Ectodermal cell (in vitro differentiated cells): ENCODE measurements around the gene TK2.

Experiments used
- H3K27ac ChIP-seq: 2 replicates; pipeline ENCODE4 v1.7.0; 2013; ENCODE audit warnings: mild to moderate bottlenecking, low read depth, low read length; ENCODE audit not compliant: insufficient read depth, poor library complexity, severe bottlenecking
- H3K27me3 ChIP-seq: 2 replicates; pipeline ENCODE4 v1.7.0; 2013; ENCODE audit warnings: mild to moderate bottlenecking, low read length; ENCODE audit not compliant: insufficient read depth, control insufficient read depth, poor library complexity, severe bottlenecking
- H3K36me3 ChIP-seq: one replicate; pipeline ENCODE4 v1.7.0; 2013; ENCODE audit warnings: low read length; ENCODE audit not compliant: control insufficient read depth, insufficient read depth
- H3K4me1 ChIP-seq: one replicate; pipeline ENCODE4 v1.7.0; 2013; ENCODE audit warnings: low read length; ENCODE audit not compliant: control insufficient read depth, insufficient read depth
- H3K4me3 ChIP-seq: 2 replicates; pipeline ENCODE4 v1.7.0; 2013; ENCODE audit warnings: low read depth, low read length, control low read depth; ENCODE audit not compliant: insufficient read depth
- H3K9me3 ChIP-seq: 2 replicates; pipeline ENCODE4 v1.7.0; 2013; ENCODE audit warnings: mild to moderate bottlenecking, low read length, moderate library complexity; ENCODE audit not compliant: control insufficient read depth
- WGBS, 2 experiments: methylation state at CpG; one replicate each; pipeline ENCODE4 v1.1.7; 2013; ENCODE audit warnings: missing lambda C conversion rate in 2 of 2; 5-methylcytosine and 5-hydroxymethylcytosine counted together

The TK2 gene

GRCh38 chr16:66513111-66513723 lies 36.7 kb downstream of the TK2 start:
- WGBS, 2 experiments: 88 to 92% methylated on average over 8 of the region's 8 CpGs
- no peak overlapping the region for H3K4me3 ChIP-seq
- peaks cover 28% of the 10 kb centered on the region for H3K4me1 ChIP-seq
- no peaks in the 10 kb centered on the region for H3K9me3 ChIP-seq
- H3K27me3 ChIP-seq: no peaks in the 10 kb centered on the region
- no peaks in the 10 kb centered on the region for H3K36me3 ChIP-seq
- no peak overlapping the region for H3K27ac ChIP-seq

GRCh38 chr16:66512272-66513110 lies 37.4 kb downstream of the TK2 start:
- Histone ChIP-seq H3K27me3 (no peaks in the 10 kb centered on the region), H3K9me3 (no peaks in the 10 kb centered on the region), H3K4me3 (no peak overlapping the region), H3K36me3 (no peaks in the 10 kb centered on the region), H3K4me1 (peaks cover 28% of the 10 kb centered on the region), H3K27ac (no peak overlapping the region)
- 85 to 86% methylated on average over 15 of the region's 15 CpGs for WGBS, 2 experiments

- Histone ChIP-seq H3K9me3 (no peaks in the 10 kb centered on the region), H3K4me3 (no peak overlapping the region), H3K4me1 (peaks cover 25% of the 10 kb centered on the region), H3K36me3 (no peaks in the 10 kb centered on the region), H3K27ac (peak overlapping the region; percentile 13), H3K27me3 (no peaks in the 10 kb centered on the region)
- WGBS, 2 experiments: 29 to 31% methylated on average over 13 of the region's 13 CpGs
Observed at GRCh38 chr16:66511602-66512271, 38.2 kb downstream of the TK2 start.

GRCh38 chr16:66510711-66511601 lies 39.0 kb downstream of the TK2 start:
- Histone ChIP-seq H3K27me3 (no peaks in the 10 kb centered on the region), H3K27ac (peak overlapping the region; percentile 13), H3K9me3 (no peaks in the 10 kb centered on the region), H3K36me3 (no peaks in the 10 kb centered on the region), H3K4me3 (no peak overlapping the region), H3K4me1 (peaks cover 23% of the 10 kb centered on the region)
- 81 to 82% methylated on average over 12 of the region's 12 CpGs for WGBS, 2 experiments

- H3K9me3 ChIP-seq: no peaks in the 10 kb centered on the region
- WGBS, 2 experiments: 91 to 92% methylated on average over 5 of the region's 5 CpGs
- no peaks in the 10 kb centered on the region for H3K27me3 ChIP-seq
- no peaks in the 10 kb centered on the region for H3K36me3 ChIP-seq
- peaks cover 23% of the 10 kb centered on the region for H3K4me1 ChIP-seq
- H3K4me3 ChIP-seq: no peak overlapping the region
- H3K27ac ChIP-seq: no peak overlapping the region
Observed at GRCh38 chr16:66510298-66510697, 39.6 kb downstream of the TK2 start.

- Histone ChIP-seq H3K27me3 (no peaks in the 10 kb centered on the region), H3K36me3 (no peaks in the 10 kb centered on the region), H3K4me3 (no peak overlapping the region), H3K4me1 (peaks cover 23% of the 10 kb centered on the region), H3K9me3 (no peaks in the 10 kb centered on the region), H3K27ac (no peak overlapping the region)
- 89 to 93% methylated on average over 5 of the region's 5 CpGs for WGBS, 2 experiments
Observed at GRCh38 chr16:66509576-66509975, 40.3 kb downstream of the TK2 start.

- Histone ChIP-seq H3K27me3 (no peaks in the 10 kb centered on the region), H3K27ac (no peak overlapping the region), H3K4me3 (no peak overlapping the region), H3K4me1 (peaks cover 23% of the 10 kb centered on the region), H3K9me3 (no peaks in the 10 kb centered on the region), H3K36me3 (no peaks in the 10 kb centered on the region)
- WGBS, 2 experiments: 90 to 96% methylated on average over 8 to 9 of the region's 9 CpGs
Observed at GRCh38 chr16:66508914-66509496, 40.9 kb downstream of the TK2 start.

GRCh38 chr16:66508248-66508913 lies 41.5 kb downstream of the TK2 start:
- H3K9me3 ChIP-seq: no peaks in the 10 kb centered on the region
- 91 to 95% methylated on average over 7 of the region's 7 CpGs for WGBS, 2 experiments
- no peaks in the 10 kb centered on the region for H3K27me3 ChIP-seq
- H3K27ac ChIP-seq: no peak overlapping the region
- H3K36me3 ChIP-seq: no peaks in the 10 kb centered on the region
- peaks cover 23% of the 10 kb centered on the region for H3K4me1 ChIP-seq
- no peak overlapping the region for H3K4me3 ChIP-seq

- Histone ChIP-seq H3K36me3 (no peaks in the 10 kb centered on the region), H3K4me3 (no peak overlapping the region)
Observed at GRCh38 chr16:66507731-66508239, 42.1 kb downstream of the TK2 start.

More at GRCh38 chr16:66507731-66508239, 42.1 kb downstream of the TK2 start:
- no peaks in the 10 kb centered on the region for H3K9me3 ChIP-seq
- no peaks in the 10 kb centered on the region for H3K27me3 ChIP-seq
- peaks cover 23% of the 10 kb centered on the region for H3K4me1 ChIP-seq
- 89% methylated on average over 4 of the region's 4 CpGs for WGBS, 2 experiments
- no peak overlapping the region for H3K27ac ChIP-seq
